Ramos (cell line): ENCODE measurements around the gene PIGO.

Experiments
- in situ Hi-C: fragments of 300-500 bp; cut with MboI; formaldehyde crosslinking; loops from one replicate; pipeline ENCODE4 v1.14.3; 2022; ENCODE audit warnings: low sequenced_read_pairs; ENCODE audit not compliant: unreplicated experiment

PIGO gene

GRCh38 chr9:35107297-35108290, 11.2 kb upstream of the PIGO start:
- in situ Hi-C loops = no loop called here

- in situ Hi-C loops = no loop called here
Observed at GRCh38 chr9:35106343-35106730, 9.9 kb upstream of the PIGO start.

- in situ Hi-C loops = no loop called here
Observed at GRCh38 chr9:35105571-35106342, 9.4 kb upstream of the PIGO start.

- in situ Hi-C loops = no loop called here
Observed at GRCh38 chr9:35105126-35105525, 8.7 kb upstream of the PIGO start.

- in situ Hi-C loops = no loop called here
Observed at GRCh38 chr9:35104586-35104985, 8.2 kb upstream of the PIGO start.

GRCh38 chr9:35103660-35104191, 7.3 kb upstream of the PIGO start:
- in situ Hi-C loops = no loop called here

- in situ Hi-C loops = no loop called here
Observed at GRCh38 chr9:35102769-35103659, 6.6 kb upstream of the PIGO start, which contains the start of gene STOML2. Gene STOML2 (minus strand): TSS chr9:35103131. CDS start chr9:35103094, 37 bp downstream.

GRCh38 chr9:35102465-35102768, 6.0 kb upstream of the PIGO start:
- in situ Hi-C loops = no loop called here

GRCh38 chr9:35097573-35097972, 1.2 kb upstream of the PIGO start:
- in situ Hi-C loops = loop anchor here (25.0 kb wide), 1 partner anchor 640 kb away; the partner anchor contains the start of genes CREB3, GBA2, RGP1 and TLN1

GRCh38 chr9:35091536-35091935, 4.9 kb downstream of the PIGO start:
- in situ Hi-C loops = loop anchor here (25.0 kb wide), 1 partner anchor 646 kb away; the partner anchor contains the start of genes CREB3, GBA2, RGP1 and TLN1

- in situ Hi-C loops = loop anchor here (25.0 kb wide), 1 partner anchor 648 kb away; the partner anchor contains the start of genes CREB3, GBA2, RGP1 and TLN1
Observed at GRCh38 chr9:35089434-35089833, 7.0 kb downstream of the PIGO start.

GRCh38 chr9:35085078-35085477, 11.3 kb downstream of the PIGO start:
- in situ Hi-C loops = loop anchor here (25.0 kb wide), 1 partner anchor 652 kb away; the partner anchor contains the start of genes CREB3, GBA2, RGP1 and TLN1

GRCh38 chr9:35079426-35080341, 16.7 kb downstream of the PIGO start, which contains the start of gene FANCG:
Gene FANCG (minus strand): TSS chr9:35079942. CDS start chr9:35079524, 418 bp downstream.
- in situ Hi-C loops = loop anchor here (25.0 kb wide), 1 partner anchor 658 kb away; the partner anchor contains the start of genes CREB3, GBA2, RGP1 and TLN1

GRCh38 chr9:35079041-35079425, 17.4 kb downstream of the PIGO start:
- in situ Hi-C loops = loop anchor here (25.0 kb wide), 1 partner anchor 658 kb away; the partner anchor contains the start of genes CREB3, GBA2, RGP1 and TLN1

- in situ Hi-C loops = loop anchor here (25.0 kb wide), 1 partner anchor 659 kb away; the partner anchor contains the start of genes CREB3, GBA2, RGP1 and TLN1
Observed at GRCh38 chr9:35078066-35078465, 18.3 kb downstream of the PIGO start.

GRCh38 chr9:35076848-35077247, 19.5 kb downstream of the PIGO start:
- in situ Hi-C loops = loop anchor here (25.0 kb wide), 1 partner anchor 660 kb away; the partner anchor contains the start of genes CREB3, GBA2, RGP1 and TLN1

- in situ Hi-C loops = loop anchor here (25.0 kb wide), 1 partner anchor 662 kb away; the partner anchor contains the start of genes CREB3, GBA2, RGP1 and TLN1
Observed at GRCh38 chr9:35075358-35075757, 21.0 kb downstream of the PIGO start.

- in situ Hi-C loops = loop anchor here (25.0 kb wide), 1 partner anchor 663 kb away; the partner anchor contains the start of genes CREB3, GBA2, RGP1 and TLN1
Observed at GRCh38 chr9:35074791-35075190, 21.6 kb downstream of the PIGO start.
